Coronary artery (tissue), 2 donors: ENCODE data around the gene PPP1R14D.

Source experiments
- DNase-seq: peaks from one replicate; pipeline ENCODE4 v3.0.0-alpha.2; 2017; ENCODE audit warnings: low spot score
- H3K27ac ChIP-seq, 2 donors: fragments of 200-600 bp; sonication (generic); one replicate each; pipeline ENCODE4 v1.5.1; 2016 to 2019
- H3K4me3 ChIP-seq: fragments of 200-600 bp; sonication (generic); 2 replicates; pipeline ENCODE4 v1.5.1; 2016; ENCODE audit warnings: mild to moderate bottlenecking, moderate library complexity
- TF ChIP-seq, protein P1 (sequence below): fragments of 200-600 bp; sonication (generic); IDR thresholded peaks from one replicate; pipeline ENCODE4 v1.5.1; 2019; ENCODE audit warnings: antibody characterized with exemption

Gene PPP1R14D

DNA sequence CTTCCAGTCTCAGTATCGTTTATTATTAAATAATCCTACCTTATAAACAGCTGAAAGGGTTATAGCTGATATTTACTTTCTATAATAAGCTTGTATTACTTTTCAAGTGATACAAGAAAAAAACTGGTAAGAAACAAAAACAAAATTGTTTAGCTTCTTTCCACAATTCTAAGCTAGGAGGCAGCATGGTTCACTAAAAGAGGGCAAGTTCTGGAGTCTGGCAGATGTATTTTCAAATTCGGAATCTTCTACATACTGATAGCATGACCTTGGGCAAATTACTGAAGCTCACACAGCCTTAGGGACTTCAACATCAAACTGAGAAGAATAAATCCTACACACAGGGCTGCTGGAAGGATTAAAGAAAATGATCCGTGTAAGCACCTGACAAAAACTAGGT is 43.3 kb downstream of the PPP1R14D start:
- DNase-seq: no peak
- TF ChIP-seq, protein P1, sequence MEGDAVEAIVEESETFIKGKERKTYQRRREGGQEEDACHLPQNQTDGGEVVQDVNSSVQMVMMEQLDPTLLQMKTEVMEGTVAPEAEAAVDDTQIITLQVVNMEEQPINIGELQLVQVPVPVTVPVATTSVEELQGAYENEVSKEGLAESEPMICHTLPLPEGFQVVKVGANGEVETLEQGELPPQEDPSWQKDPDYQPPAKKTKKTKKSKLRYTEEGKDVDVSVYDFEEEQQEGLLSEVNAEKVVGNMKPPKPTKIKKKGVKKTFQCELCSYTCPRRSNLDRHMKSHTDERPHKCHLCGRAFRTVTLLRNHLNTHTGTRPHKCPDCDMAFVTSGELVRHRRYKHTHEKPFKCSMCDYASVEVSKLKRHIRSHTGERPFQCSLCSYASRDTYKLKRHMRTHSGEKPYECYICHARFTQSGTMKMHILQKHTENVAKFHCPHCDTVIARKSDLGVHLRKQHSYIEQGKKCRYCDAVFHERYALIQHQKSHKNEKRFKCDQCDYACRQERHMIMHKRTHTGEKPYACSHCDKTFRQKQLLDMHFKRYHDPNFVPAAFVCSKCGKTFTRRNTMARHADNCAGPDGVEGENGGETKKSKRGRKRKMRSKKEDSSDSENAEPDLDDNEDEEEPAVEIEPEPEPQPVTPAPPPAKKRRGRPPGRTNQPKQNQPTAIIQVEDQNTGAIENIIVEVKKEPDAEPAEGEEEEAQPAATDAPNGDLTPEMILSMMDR: no peak
- H3K27ac ChIP-seq: no peak overlapping the region
- H3K4me3 ChIP-seq: no peak overlapping the region

DNA sequence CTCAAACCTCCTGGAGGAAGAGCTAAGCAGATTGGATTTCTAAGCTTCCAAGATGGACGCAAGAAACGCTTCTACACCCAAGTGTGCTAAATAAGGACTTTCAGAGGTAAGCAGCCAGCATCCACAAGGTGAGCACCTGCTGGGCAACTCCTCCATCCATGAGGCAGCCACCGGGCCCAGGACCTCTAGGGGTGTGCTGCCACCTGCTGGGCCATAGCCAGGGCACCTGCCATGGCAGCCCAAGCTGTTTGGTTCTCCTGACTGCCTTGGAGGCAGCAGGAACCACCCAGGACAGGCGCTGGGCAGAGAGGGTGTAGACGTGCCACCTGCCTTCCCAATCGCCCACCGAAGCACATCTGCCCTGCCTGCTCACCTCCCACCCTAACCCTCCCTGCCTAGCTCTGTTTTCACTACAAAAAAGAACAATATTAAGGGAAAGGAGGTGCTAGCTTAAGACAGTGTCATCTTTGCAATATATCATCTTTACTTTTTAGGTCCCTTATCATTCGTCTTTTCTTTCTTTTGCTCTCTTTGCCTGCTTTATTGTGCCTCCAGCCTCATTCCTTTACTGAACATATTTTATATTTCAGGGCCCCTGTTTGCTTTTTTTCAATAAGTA is 45.8 kb downstream of the PPP1R14D start:
- H3K4me3 ChIP-seq: no peak overlapping the region
- H3K27ac ChIP-seq: no peak overlapping the region
- TF ChIP-seq, protein P1: no peak
- no peak for DNase-seq

DNA sequence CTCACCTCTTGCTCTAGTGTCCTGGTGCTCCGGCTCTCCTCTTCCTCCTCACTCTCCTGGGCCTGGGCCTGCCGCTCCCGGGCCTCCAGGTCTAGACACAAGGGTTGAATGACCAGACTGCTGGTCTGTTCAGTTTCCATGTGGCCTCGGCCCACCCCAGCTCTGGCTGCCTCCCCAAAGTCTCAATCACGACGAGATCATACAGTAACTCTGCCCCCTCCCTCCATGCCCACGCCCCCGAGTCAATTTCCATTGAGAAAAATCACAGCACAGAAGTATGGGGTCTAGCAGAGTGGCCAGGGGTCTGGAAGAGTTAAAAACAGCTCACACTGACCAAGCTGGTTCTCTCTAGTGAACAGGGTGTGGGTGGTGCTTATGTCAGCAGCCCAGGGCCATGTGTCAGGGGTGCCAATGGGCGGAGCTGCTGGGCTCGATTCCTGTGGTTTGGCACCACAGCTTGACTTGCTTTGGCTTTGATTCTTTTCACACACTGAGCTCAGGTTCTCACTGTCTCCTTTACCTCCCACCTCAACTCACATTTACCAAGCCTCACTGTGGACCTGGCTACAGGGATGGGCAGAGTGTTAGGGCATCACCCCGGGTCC is 51.9 kb downstream of the PPP1R14D start:
- TF ChIP-seq, protein P1: no peak
- DNase-seq: no peak
- H3K4me3 ChIP-seq: no peak overlapping the region
- H3K27ac ChIP-seq: no peak overlapping the region

DNA sequence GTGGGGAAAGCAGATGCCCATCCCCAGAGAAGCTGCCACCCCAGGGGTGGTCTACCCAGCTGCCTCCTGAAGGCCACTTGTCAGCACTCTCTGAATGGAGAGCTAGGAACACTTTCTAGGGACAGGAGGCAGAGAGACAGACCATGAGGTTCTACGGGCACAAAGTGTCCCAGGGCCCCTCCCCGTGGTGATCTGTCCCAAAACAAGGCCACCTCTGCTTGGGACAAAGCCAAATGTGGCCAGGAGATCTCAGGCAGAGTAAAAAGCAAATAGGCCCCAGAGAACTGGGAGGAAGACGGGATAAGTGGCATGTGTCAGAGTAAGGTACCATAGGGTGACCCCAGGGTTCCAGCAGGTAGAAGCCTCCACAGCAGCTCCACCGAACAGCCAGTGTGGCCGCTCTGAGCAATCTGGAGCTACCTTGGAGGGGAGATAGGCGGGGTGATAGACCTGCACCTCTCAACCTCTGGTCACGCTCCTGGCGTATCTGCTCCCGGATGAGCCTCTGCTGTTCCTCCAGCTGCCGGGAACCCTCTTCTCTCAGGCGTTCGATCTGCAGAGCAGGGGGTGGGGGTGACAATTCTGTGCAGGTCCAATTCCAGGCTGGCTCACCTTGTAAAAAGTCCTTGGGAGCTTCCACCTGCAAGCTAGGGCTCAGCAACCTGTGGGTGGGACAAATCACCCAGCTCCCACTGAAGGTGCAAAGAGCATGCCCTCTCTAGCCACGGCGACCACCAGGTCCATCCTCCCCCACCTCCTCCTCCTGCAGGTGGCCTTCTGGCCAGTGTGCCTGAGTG is 52.6 kb downstream of the PPP1R14D start:
- Histone ChIP-seq H3K27ac (no peak overlapping the region), H3K4me3 (no peak overlapping the region)
- TF ChIP-seq, protein P1: no peak
- no peak for DNase-seq

DNA sequence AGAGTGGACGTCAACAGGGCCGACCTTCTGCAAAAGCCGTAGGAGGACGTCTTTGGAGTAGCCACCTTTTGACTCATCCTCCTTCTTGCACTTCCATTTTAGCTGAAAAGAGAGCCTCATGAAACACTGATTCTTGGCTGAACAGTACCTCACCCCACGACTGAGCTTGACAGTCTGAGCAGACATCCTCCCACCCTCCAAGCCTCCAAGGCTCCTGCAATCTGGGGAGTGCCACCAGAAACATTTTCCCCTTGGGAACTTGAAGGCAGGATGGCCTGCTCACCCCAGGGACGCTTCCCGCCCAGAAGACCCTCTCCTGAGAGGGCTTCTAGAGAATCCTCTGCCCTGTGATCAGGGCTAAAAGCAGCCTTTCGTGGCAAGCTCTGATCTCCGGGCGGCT is 53.5 kb downstream of the PPP1R14D start:
- TF ChIP-seq, protein P1: no peak
- no peak for DNase-seq
- H3K27ac ChIP-seq: no peak overlapping the region
- no peak overlapping the region for H3K4me3 ChIP-seq

DNA sequence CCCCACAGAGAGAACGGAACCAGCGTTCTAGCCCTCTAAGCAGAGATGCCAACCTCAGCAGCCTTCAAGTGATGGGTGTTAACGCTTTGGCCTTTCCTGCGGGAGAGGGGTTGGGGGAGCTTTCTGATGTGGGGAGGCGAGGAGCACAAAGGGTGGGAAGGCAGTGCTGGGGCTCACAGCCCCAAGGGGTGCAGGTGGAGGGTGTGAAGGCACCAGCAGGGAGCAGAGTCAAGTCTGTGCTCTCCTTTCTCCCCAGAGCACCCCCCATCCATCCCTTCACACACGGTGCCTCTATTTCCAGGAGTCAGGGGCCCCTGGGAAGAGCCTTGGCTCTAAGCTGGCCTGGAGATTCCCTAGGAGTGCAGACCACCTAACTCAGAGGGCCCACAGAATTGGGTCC is 54.6 kb downstream of the PPP1R14D start:
- TF ChIP-seq, protein P1: no peak
- DNase-seq: no peak
- H3K4me3 ChIP-seq: no peak overlapping the region
- no peak overlapping the region for H3K27ac ChIP-seq
